MG63 (cell line): ENCODE results near the gene MSI2. TPM values are rescaled to one million over a fixed set of nuclear protein-coding genes. Genes with fewer than 3 reads are reported as not detected.

Experiments
- DNase-seq: peaks from one replicate; pipeline ENCODE4 v3.0.0-alpha.2; 2020
- H3K27me3 ChIP-seq: fragments of 250-450 bp; sonication (Bioruptor Pico); 2 replicates; pipeline ENCODE4 v1.5.1; 2020; ENCODE audit warnings: mild to moderate bottlenecking, moderate library complexity
- H3K36me3 ChIP-seq: fragments of 250-450 bp; sonication (Bioruptor Pico); 2 replicates; pipeline ENCODE4 v1.5.1; 2020; ENCODE audit warnings: mild to moderate bottlenecking, moderate library complexity
- H3K4me3 ChIP-seq: fragments of 250-450 bp; sonication (Bioruptor Pico); 2 replicates; pipeline ENCODE4 v1.5.1; 2020; ENCODE audit warnings: mild to moderate bottlenecking, moderate library complexity
- H3K9me3 ChIP-seq: fragments of 250-450 bp; sonication (Bioruptor Pico); 2 replicates; pipeline ENCODE4 v1.5.1; 2020; ENCODE audit warnings: mild to moderate bottlenecking, moderate library complexity
- total RNA-seq: library from RNA; depleted of rRNA; stranded (reverse); fragments of >200 nt; shearing (Covaris generic); gene quantifications from 2 replicates; pipeline ENCODE4 v1.2.3, GENCODE V29; 2014; ENCODE audit warnings: low replicate concordance

The MSI2 gene
- total RNA-seq, 1 experiment from 2014 or later: 2.8 TPM

- H3K9me3 ChIP-seq: no peaks in the 10 kb centered on the region
- no peaks in the 10 kb centered on the region for H3K36me3 ChIP-seq
- peaks cover 10% of the 10 kb centered on the region for H3K27me3 ChIP-seq
- DNase-seq: no peak
- no peak overlapping the region for H3K4me3 ChIP-seq
Measured at GRCh38 chr17:57259306-57259705, 3.0 kb downstream of the MSI2 start.

DNA sequence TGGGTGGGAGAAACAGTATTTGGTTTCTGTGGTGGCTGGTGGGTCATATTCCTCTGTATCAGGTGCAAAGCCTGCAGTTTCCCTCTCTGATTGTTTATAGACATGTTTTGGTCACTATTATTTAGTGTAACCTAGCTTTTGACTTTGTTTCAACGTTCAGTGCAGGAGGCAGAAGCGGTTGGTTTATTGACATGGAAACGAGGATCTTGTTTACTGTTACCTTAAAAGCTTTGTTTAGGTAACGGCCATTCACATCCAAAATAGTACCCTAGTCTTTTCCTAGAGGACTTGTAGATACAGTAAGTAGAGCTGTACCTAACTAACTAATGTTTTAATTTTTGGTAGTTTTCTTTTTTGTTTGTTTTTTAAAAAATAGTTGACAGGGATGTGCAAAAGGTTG, 3.5 kb downstream of the MSI2 start:
- Histone ChIP-seq H3K27me3 (peaks cover 8% of the 10 kb centered on the region), H3K9me3 (no peaks in the 10 kb centered on the region), H3K36me3 (no peaks in the 10 kb centered on the region), H3K4me3 (no peak overlapping the region)
- DNase-seq: no peak

- H3K9me3 ChIP-seq: no peaks in the 10 kb centered on the region
- no peak for DNase-seq
- H3K27me3 ChIP-seq: peaks cover 4% of the 10 kb centered on the region; the same call in 1 of the 2 replicates
- no peak overlapping the region for H3K4me3 ChIP-seq
- no peaks in the 10 kb centered on the region for H3K36me3 ChIP-seq
Measured at GRCh38 chr17:57260325-57261083, 4.2 kb downstream of the MSI2 start.

GRCh38 chr17:57261084-57261461, 4.8 kb downstream of the MSI2 start:
- Histone ChIP-seq H3K36me3 (no peaks in the 10 kb centered on the region), H3K27me3 (peaks cover 3% of the 10 kb centered on the region; the same call in 1 of the 2 replicates), H3K9me3 (no peaks in the 10 kb centered on the region), H3K4me3 (no peak overlapping the region)
- DNase-seq: no peak

DNA sequence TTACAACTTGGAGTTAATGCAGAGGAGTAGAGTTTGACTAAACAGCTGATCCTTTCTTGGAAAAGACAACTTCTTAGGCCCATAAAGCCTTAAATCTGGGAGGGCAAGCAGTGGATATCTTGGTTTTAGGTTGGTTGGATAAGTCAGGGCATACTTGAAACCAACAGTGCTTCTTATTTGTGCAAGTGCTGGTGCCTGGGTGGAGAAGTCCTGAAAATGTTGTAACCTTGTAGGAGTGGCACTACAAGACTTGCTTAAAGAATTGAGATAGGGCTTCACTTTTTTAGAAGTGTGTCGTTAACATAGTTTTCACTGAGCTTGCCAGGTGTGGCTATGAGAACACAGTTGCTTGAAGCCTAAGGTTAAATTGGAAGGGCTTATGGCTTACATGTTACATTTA, 6.2 kb downstream of the MSI2 start:
- H3K36me3 ChIP-seq: no peaks in the 10 kb centered on the region
- DNase-seq: no peak
- H3K4me3 ChIP-seq: no peak overlapping the region
- no peaks in the 10 kb centered on the region for H3K9me3 ChIP-seq
- H3K27me3 ChIP-seq: peaks cover 3% of the 10 kb centered on the region; the same call in 1 of the 2 replicates

DNA sequence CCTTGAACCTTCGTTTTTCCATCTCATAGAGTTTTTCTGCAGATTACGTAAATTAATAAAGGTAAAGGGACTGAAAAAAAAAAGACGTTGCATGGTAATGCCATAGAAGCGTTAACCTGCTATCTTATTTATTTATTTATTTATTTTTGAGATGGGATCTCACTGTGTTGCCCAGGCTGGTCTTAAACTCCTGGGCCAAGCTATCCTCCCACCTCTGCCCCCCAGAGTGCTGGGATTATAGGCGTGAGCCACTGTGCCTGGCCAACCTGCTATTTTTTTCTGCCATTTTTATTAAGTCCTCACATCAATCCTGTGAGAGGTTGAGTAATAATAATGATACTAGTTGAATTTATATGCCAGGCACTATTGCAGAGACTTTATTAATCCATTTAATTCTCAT, 7.9 kb downstream of the MSI2 start:
- no peaks in the 10 kb centered on the region for H3K36me3 ChIP-seq
- no peak for DNase-seq
- no peak overlapping the region for H3K4me3 ChIP-seq

GRCh38 chr17:57264776-57265175, 8.5 kb downstream of the MSI2 start:
- no peaks in the 10 kb centered on the region for H3K36me3 ChIP-seq
- H3K9me3 ChIP-seq: no peaks in the 10 kb centered on the region
- no peak for DNase-seq
- no peak overlapping the region for H3K4me3 ChIP-seq
- H3K27me3 ChIP-seq: no peaks in the 10 kb centered on the region

More for the DNA sequence above, 7.9 kb downstream of the MSI2 start:
- no peaks in the 10 kb centered on the region for H3K9me3 ChIP-seq
- H3K27me3 ChIP-seq: no peaks in the 10 kb centered on the region

GRCh38 chr17:57266902-57267311, 10.6 kb downstream of the MSI2 start:
- no peaks in the 10 kb centered on the region for H3K9me3 ChIP-seq
- no peaks in the 10 kb centered on the region for H3K36me3 ChIP-seq
- no peaks in the 10 kb centered on the region for H3K27me3 ChIP-seq
- no peak overlapping the region for H3K4me3 ChIP-seq
- no peak for DNase-seq

GRCh38 chr17:57268181-57268580, 11.9 kb downstream of the MSI2 start:
- Histone ChIP-seq H3K36me3 (no peaks in the 10 kb centered on the region), H3K27me3 (no peaks in the 10 kb centered on the region), H3K9me3 (no peaks in the 10 kb centered on the region), H3K4me3 (no peak overlapping the region)
- DNase-seq: no peak

- H3K4me3 ChIP-seq: no peak overlapping the region
- no peaks in the 10 kb centered on the region for H3K36me3 ChIP-seq
- no peaks in the 10 kb centered on the region for H3K9me3 ChIP-seq
- no peak for DNase-seq
- no peaks in the 10 kb centered on the region for H3K27me3 ChIP-seq
Measured at GRCh38 chr17:57269052-57269451, 12.7 kb downstream of the MSI2 start.

DNA sequence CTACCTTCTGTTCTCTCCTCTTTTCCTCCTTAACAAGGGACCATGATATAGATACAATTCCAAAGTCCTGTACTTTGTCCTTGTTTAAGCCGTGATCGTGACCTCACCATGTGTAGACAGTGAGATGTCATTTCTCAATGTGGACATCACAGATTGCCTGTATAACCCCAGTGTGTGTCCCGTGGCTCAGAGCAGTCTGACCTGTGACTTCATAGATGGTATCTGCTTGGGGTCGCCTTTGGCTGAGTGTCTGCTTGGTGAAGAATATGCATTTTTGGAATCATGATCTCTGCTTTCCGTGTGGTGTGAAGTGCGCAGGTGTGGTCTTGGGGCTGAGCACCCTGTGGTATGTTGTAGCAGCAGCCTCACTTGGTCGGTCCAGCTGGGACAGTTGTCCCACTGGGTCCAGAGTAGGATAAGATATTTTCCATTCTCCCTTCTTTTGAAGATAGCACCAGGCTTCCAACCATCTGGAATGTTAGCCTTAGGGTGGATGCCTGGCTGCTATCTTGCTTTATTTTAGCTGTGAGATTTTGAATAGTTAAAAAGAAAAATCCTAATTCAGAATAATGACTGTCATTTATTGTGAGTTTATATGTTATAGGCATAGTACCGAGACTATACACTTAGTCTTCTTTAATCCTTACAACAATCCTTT, 13.4 kb downstream of the MSI2 start:
- Histone ChIP-seq H3K4me3 (no peak overlapping the region), H3K9me3 (no peaks in the 10 kb centered on the region), H3K27me3 (no peaks in the 10 kb centered on the region), H3K36me3 (no peaks in the 10 kb centered on the region)
- DNase-seq: no peak

DNA sequence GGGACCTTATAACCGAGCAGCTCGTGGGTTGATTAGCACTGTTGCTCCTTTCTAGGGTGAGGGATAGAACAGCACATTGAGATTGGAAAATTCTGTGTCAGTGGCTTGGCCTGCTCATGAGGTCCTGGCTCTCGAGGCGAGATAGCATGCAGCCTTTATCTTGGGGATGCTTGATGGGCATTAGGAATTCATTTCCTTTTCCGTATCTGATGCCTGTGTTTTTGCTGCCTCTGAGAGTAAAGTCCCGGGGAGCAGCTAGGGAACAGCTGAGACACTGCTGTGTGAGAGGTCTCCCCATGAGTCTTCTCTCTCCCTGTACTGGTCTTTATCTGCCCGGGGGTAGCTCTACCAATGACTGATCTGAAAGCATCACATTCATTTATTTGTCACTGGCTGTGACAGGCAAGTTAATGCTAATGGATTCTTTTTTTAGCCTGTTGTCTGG, 14.5 kb downstream of the MSI2 start:
- no peak overlapping the region for H3K4me3 ChIP-seq
- H3K9me3 ChIP-seq: no peaks in the 10 kb centered on the region
- H3K36me3 ChIP-seq: no peaks in the 10 kb centered on the region
- H3K27me3 ChIP-seq: no peaks in the 10 kb centered on the region
- no peak for DNase-seq

DNA sequence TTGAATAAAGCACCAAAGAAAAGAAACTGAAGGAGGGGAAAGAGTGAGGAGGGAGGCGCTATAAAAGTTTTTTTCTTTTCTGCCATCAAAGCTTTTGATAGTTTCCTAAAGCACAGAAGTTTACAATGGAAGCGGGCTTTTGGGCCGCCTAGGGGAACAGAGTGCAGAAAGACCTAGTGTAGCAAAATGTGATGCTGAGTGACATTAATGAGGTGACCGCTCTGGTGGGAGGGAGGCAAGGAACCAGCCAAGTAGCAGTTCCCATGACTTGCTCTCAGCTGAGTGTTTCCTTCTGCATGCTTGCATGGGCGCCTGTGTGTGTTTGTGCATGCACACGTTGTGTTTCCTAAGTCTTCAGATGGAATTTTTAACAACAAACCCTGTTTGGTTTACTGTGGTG, 15.5 kb downstream of the MSI2 start:
- Histone ChIP-seq H3K9me3 (no peaks in the 10 kb centered on the region), H3K36me3 (no peaks in the 10 kb centered on the region), H3K27me3 (no peaks in the 10 kb centered on the region), H3K4me3 (no peak overlapping the region)
- no peak for DNase-seq

DNA sequence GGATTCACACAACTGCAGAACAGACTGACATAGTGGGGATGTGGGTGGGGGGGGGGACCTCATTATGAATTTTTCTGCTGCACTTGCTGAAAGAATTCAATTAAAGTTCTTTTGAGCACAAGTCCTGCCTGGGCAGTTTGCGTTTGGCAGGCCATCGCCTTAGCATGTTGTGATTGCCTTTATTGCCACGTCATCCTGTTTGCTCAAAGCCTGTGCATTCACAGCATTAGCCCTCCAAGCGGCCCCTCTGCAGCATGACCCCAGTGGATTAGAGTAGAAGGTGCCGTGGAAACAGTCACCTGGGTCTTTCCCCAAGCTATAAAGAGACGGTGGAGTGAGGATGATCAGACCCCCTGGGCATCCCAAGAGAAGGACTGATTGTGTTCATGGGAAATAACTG, 17.2 kb downstream of the MSI2 start:
- Histone ChIP-seq H3K27me3 (no peaks in the 10 kb centered on the region), H3K36me3 (no peaks in the 10 kb centered on the region), H3K4me3 (no peak overlapping the region), H3K9me3 (no peaks in the 10 kb centered on the region)
- no peak for DNase-seq

DNA sequence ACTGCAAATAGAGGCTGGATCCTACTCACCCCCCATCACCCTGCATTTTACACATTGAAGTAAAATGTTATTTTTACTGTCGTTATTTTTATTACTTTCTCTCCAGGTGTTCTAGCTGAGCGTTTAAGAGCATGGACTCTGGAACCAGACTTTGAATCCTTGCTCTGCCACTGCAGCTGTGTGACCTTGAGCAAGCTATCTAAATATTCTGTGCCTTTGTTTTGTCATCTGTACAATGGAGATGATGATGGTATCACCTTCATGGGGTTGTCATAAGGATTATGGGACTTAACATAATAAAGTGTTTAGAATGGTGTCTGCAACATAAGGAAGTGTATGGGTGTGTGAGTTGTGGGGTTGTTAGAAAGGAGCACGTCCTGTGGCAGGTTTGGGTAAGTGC, 17.8 kb downstream of the MSI2 start:
- no peak for DNase-seq
- H3K36me3 ChIP-seq: no peaks in the 10 kb centered on the region

GRCh38 chr17:57275071-57275764, 18.9 kb downstream of the MSI2 start:
- H3K4me3 ChIP-seq: no peak overlapping the region
- H3K9me3 ChIP-seq: no peaks in the 10 kb centered on the region
- H3K27me3 ChIP-seq: no peaks in the 10 kb centered on the region
- no peak for DNase-seq
- H3K36me3 ChIP-seq: no peaks in the 10 kb centered on the region

More for the DNA sequence above, 17.8 kb downstream of the MSI2 start:
- no peaks in the 10 kb centered on the region for H3K9me3 ChIP-seq
- H3K4me3 ChIP-seq: no peak overlapping the region
- H3K27me3 ChIP-seq: no peaks in the 10 kb centered on the region

GRCh38 chr17:57276621-57277020, 20.3 kb downstream of the MSI2 start:
- DNase-seq: no peak
- Histone ChIP-seq H3K36me3 (no peaks in the 10 kb centered on the region), H3K4me3 (no peak overlapping the region), H3K27me3 (no peaks in the 10 kb centered on the region), H3K9me3 (no peaks in the 10 kb centered on the region)
